GM19023 (cell line): ENCODE results near the gene CYB561A3.

ENCODE experiments used
- ATAC-seq: cut with Tn5 transposase; IDR thresholded peaks from one replicate; pipeline ENCODE4 v1.9.1; 2021; ENCODE audit warnings: mild to moderate bottlenecking, moderate library complexity; ENCODE audit not compliant: unreplicated experiment

The CYB561A3 gene

DNA sequence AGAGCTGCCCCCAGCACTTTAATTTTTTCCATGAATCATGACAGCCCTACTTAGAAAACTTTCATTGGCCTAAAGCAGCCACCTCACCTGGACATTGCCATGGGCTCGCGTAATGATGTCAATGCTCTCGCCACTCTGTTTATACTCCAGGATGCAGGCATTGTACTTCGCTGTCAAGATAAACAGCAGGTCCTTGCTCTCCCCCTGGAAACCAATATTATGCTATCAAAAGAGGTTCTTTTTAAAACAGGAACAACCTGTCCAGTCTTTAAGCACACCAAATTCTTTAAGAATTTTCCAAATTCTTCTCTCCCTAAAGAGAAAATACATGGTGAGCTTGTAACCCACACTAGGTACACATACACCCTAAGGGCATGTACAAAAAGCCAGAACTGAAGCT, 31.8 kb downstream of the CYB561A3 start:
- ATAC-seq, result no peak

DNA sequence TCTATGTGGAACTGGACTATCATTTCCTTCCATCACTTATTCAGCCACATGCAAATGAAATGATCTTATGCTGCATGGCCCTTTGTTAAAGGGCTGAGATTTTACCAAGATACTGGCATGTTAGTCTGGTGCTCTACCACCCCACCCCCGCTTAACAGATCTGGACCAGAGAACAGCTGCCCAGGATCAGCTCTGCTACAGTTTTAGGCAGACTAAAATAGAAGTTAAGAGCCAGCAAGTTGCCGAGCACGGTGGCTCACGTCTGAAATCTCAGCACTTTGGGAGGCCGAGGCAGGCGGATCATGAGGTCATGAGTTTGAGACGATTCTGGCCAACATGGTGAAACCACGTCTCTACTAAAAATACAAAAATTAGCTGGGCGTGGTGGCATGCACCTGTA, 33.3 kb downstream of the CYB561A3 start:
- no peak for ATAC-seq

DNA sequence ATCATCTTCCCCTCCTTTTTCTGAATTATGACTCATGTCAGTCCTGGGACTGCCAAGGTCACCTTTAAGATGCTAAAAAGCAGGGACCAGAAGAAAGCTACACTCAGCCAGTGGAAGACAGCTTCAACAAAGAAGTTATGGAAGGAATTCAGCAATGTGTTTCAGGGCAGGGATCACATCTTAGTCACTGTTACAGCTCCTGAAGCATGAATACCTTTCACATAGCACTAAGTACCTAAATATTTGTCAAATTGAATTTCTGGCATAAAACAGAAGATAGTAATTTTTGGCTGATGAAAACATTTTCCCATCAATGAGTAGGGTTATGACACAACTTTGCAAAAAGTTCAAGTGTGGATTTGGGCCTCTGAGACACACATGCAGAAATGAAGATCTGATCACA, 34.0 kb downstream of the CYB561A3 start:
- ATAC-seq, result no peak

DNA sequence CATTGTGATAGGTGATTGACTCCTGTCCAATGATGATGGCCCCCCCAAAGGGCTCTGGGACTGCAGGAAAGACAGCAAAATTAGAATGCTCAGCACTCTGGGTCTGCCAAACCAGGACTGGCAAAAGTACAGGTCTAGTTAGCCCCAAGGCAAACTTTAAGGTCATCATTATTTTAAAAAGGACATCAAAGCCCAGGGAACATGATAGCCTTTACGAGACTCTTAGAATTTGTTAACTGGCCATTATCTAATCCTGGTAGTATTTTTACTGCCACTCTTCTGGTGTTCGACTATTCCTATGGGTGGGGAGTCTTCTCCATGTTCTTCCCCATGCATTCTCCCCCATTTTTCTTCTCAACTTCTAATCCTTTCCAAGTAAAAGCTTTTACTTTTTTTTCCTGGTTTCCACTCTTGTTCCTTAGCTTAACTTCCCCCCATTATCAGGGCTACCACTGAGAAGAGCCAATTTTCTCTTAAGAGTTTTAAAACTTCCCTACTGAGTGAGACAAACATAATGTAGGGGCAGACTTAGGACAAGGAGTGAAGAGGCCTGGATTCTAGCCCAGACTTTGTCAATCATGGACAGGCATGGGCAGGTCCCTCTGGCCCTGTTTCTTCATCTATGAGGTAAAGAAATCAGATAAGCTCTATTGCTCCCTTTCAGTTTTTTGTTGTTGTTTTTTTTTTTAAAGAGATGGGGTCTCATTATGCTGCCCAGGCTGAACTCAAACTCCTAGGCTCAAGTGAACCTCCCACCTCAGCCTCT, 35.9 kb downstream of the CYB561A3 start:
- no peak for ATAC-seq

DNA sequence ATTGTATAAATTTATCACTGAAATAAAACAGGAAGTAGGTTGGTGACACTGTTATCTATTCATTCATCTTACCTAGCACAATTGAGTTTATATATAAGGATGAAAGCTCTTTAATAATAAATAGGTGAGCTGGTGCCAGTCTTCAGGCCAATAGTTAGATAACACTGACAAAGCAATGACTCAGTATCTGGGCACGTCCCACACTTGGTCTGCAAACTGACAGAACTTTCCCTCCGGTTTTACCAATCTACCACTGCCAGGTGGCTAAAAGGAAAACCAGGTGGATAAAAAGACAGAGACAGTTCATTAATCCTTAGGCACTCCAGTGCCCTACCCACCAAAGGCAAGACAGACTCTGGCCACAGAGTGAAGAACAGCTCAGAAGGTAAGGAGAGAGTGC, 46.4 kb downstream of the CYB561A3 start:
- no peak for ATAC-seq

DNA sequence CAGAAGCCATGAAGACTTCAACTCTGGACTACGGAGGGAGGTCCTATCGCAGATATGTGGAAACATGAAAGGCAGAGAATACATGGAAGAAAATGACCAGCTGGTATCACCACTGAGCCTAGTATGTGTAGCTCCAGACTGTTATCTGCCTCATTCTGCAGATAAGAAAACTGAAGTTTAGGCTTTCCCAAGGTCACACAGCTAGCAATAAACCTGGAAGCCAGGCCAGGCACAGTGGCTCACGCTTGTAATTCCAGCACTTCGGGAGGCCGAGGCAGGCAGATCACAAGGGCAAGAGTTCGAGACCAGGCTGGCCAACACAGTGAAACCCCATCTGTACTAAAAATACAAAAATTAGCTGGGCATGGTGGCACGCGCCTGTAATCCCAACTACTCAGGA, 50.9 kb downstream of the CYB561A3 start:
- ATAC-seq, result no peak

DNA sequence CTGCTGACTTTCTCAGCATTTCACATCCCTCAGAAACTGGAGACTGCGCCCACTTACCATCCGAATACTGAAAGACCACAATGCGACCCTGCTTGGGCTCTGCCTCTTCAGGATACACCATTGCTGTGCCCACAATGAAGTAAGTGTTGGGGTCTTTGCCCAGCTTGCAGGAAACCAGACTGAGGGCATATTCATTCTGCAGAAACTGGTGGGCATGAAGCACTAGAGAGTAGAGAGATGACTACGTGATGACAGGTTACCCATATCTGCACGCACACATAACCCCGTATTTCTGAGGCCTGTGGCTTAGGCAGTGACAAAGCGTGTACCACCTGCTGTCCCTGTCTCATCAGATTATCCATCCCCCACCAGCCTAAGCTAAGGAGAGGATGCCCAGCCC, 51.9 kb downstream of the CYB561A3 start:
- no peak for ATAC-seq

DNA sequence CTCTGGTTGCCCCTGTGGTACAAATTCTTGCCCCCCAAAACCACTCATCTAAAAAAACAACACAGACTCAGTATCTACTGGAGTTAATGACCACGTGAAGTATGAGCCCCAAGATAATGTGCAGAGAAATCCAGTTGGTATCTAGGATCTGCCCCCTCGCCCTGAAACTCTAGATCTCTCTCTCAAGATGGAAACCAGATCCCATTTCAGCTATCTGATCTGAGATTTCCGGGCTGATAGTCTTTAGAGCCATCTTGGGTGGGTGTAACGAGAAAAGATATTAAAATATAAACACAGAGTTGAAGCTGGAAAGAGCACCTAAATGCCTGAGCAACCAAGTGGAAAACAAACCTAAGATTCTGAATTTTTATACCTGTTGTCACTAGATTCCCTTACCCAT, 52.5 kb downstream of the CYB561A3 start:
- no peak for ATAC-seq

DNA sequence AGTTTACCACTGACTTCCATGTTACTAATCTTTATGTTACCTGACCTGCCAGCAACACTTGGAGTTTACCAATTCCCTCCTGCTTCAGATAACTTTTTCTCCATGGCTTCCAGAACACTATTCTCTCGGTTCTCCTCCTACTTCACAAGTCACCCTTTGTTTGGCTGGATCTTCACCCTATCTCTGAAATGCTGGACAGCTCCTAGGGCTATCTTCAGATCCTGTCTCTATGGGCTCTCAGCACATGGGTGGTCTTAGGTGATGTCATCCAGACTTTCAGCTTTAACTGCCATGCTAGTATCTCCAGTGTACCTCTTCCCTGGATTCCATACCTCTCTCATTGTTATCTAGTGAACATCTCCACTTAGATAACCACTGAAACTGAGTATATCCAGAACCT, 54.3 kb downstream of the CYB561A3 start:
- ATAC-seq, result no peak

DNA sequence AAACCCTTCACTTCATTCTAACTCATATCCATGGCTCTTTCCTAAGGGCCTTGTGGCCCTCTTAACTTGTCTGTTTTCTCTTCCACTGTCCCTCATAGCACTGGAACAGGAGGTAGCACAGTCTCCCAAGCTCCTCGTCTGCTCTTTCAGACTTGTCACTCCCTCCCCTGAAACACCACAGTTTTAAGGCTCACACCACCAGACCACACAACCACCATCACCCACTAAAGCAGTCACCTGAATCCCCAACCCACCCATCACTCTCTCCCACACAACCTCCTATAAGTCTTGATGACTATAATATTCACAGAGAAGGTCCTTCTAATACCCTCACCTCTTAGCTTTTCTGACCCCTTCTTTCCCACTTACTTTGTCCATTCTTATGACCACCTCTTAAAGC, 55.5 kb downstream of the CYB561A3 start:
- no peak for ATAC-seq

DNA sequence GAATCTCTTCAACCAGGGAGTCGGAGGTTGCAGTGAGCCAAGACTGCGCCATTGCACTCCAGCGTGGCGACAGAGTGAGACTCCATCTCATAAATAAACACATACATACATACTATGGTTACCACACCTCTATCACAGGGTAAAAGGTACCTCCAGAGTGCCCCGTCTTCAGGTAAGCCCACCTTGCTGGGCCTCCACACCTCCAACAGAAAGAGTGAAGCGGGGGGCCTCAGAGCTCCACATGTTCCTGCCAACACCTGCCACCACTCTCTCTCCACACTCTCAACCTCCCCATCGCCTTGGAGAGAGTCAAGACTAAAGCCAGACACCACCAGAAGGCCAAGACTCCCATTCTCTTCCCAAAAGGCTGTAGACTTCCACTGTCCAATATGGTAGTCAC, 56.3 kb downstream of the CYB561A3 start:
- ATAC-seq, result no peak

DNA sequence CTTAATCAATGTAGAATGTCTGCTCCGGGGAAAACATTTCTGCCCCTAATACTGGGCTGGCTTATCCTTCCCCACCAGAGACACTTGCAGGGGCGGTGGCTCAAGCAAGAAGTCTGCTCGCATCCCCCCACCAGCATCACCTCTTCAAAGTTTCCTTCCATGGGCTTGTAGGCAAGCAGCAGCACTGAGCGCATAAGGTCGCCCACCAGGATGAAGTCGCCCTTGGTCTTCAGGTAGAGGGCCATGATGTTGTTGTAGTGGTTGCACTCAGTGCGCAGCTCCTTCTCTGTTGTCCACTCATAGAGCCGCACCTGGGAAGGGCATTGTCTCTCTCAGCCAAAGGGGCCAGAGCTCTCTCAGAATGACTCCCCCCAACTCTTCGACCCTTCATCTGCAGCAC, 58.0 kb downstream of the CYB561A3 start:
- no peak for ATAC-seq

DNA sequence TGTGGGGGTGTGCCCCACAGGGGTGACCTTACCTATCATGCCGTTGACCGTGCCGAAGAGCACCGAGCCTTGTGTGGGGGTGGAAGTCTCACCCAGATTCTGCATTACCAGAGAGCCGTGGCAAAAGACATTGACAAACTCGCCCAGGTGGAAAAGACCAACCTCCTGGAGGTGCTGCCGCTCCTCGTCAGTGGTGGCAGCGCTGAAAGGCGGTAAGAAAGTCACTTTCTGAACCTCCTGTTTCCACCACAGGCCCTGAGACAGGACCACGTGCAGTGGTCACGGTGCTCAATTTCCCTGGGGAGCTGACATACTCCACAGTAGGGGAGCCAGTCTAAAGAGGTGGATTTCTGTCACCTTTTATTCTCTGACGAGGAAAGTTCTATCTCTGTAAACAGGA, 59.1 kb downstream of the CYB561A3 start:
- ATAC-seq, result no peak
